HepG2 (cell line): ENCODE results near the gene UMPS. TPM values are rescaled to one million over a fixed set of nuclear protein-coding genes. Genes with fewer than 3 reads are reported as not detected.

Source experiments
- ASH2L ChIP-seq: fragments of 300-600, 200-600 bp; sonication (generic); IDR thresholded peaks from 2 replicates; pipeline ENCODE4 v1.7.0; 2017; ENCODE audit warnings: low read depth, mild to moderate bottlenecking, moderate library complexity, mixed read lengths, low read length; ENCODE audit not compliant: insufficient read length
- KLF9 ChIP-seq: IDR thresholded peaks from 2 replicates; pipeline ENCODE4 v1.6.1; 2016; ENCODE audit warnings: low read depth
- MAZ ChIP-seq, 2 experiments: sonication (generic) in 1 of 2; formaldehyde crosslinking in 1 of 2; IDR thresholded peaks; 2 replicates each; pipeline versions ENCODE4 v1.5.0 to v1.6.1; 2012 to 2020; ENCODE audit warnings: low read depth in 2 of 2, mild to moderate bottlenecking in 2 of 2, borderline replicate concordance in 1 of 2, improper control_type of control experiment in 1 of 2, low read length in 1 of 2, missing genetic modification reagents in 1 of 2, moderate library complexity in 1 of 2
- MEF2D ChIP-seq: sonication (generic); formaldehyde crosslinking; IDR thresholded peaks from 2 replicates; pipeline ENCODE4 v1.5.1; 2020; ENCODE audit warnings: mild to moderate bottlenecking, missing genetic modification reagents
- NPAS2 ChIP-seq: sonication (generic); formaldehyde crosslinking; IDR thresholded peaks from 2 replicates; pipeline ENCODE4 v1.8.0; 2022; ENCODE audit warnings: mild to moderate bottlenecking, missing genetic modification reagents, borderline replicate concordance
- NR2C2 ChIP-seq: sonication (generic); formaldehyde crosslinking; IDR thresholded peaks from 2 replicates; pipeline ENCODE4 v1.4.0; 2020; ENCODE audit warnings: missing genetic modification reagents, mild to moderate bottlenecking, moderate library complexity, borderline replicate concordance
- NR2F6 ChIP-seq, 2 experiments: IDR thresholded peaks; 2 replicates each; pipeline ENCODE4 v1.6.1; 2016; ENCODE audit warnings: antibody characterized with exemption in 1 of 2, mild to moderate bottlenecking in 1 of 2
- RBM39 ChIP-seq: fragments of 200-400 bp; formaldehyde crosslinking; IDR thresholded peaks from one replicate; pipeline ENCODE4 v1.6.1; 2018; ENCODE audit warnings: antibody characterized with exemption, mild to moderate bottlenecking, low read depth, low read length; ENCODE audit not compliant: poor library complexity, severe bottlenecking
- SALL2 ChIP-seq: sonication (generic); formaldehyde crosslinking; IDR thresholded peaks from 2 replicates; pipeline ENCODE4 v1.8.1; 2023; ENCODE audit warnings: mild to moderate bottlenecking, missing genetic modification reagents, inconsistent platforms
- TRIM24 ChIP-seq: sonication (generic); formaldehyde crosslinking; IDR thresholded peaks from 2 replicates; pipeline ENCODE4 v1.8.0; 2022; ENCODE audit warnings: mild to moderate bottlenecking, missing genetic modification reagents
- TSC22D2 ChIP-seq: sonication (generic); formaldehyde crosslinking; IDR thresholded peaks from 2 replicates; pipeline ENCODE4 v1.5.1; 2020; ENCODE audit warnings: missing genetic modification reagents, mild to moderate bottlenecking, borderline replicate concordance
- WIZ ChIP-seq: sonication (generic); formaldehyde crosslinking; IDR thresholded peaks from 2 replicates; pipeline ENCODE4 v1.5.1; 2020; ENCODE audit warnings: mild to moderate bottlenecking, missing genetic modification reagents
- ZNF136 ChIP-seq: sonication (generic); formaldehyde crosslinking; IDR thresholded peaks from 2 replicates; pipeline ENCODE4 v1.8.1; 2022; ENCODE audit warnings: low read depth, mild to moderate bottlenecking, moderate library complexity, missing genetic modification reagents
- ZNF17 ChIP-seq: sonication (generic); formaldehyde crosslinking; IDR thresholded peaks from 2 replicates; pipeline ENCODE4 v1.5.0; 2020; ENCODE audit warnings: mild to moderate bottlenecking, missing genetic modification reagents
- ZNF547 ChIP-seq: sonication (generic); formaldehyde crosslinking; IDR thresholded peaks from 2 replicates; pipeline ENCODE4 v1.5.1; 2020; ENCODE audit warnings: mild to moderate bottlenecking, missing genetic modification reagents
- ZNF879 ChIP-seq: sonication (generic); formaldehyde crosslinking; IDR thresholded peaks from 2 replicates; pipeline ENCODE4 v1.8.1; 2023; ENCODE audit warnings: missing genetic modification reagents
- polyA plus RNA-seq, 8 experiments: library from polyadenylated mRNA; depleted of rRNA in 3 of 8; stranded (reverse) in 7 of 8; unstranded in 1 of 8; fragments of >200 nt; fragmentation: Illumina TruSeq in 4 of 8; extraction: Trizol in 4 of 8; gene quantifications; 2 replicates each; pipeline versions ENCODE4 v1.2.1 to v1.2.3, GENCODE V29; 2011 to 2016; ENCODE audit warnings: low read depth in 4 of 8, missing spikeins in 1 of 8, mixed read lengths in 1 of 8; ENCODE audit not compliant: insufficient read depth in 1 of 8
- total RNA-seq, 5 experiments: library from RNA; depleted of rRNA; stranded (reverse); fragments of >200 nt; fragmentation: Illumina TruSeq; extraction: Trizol; gene quantifications; 2 replicates each; pipeline ENCODE4 v1.2.3, GENCODE V29; 2016; ENCODE audit warnings: low read depth in 1 of 5
- TF ChIP-seq, protein P1 (sequence below): IDR thresholded peaks from 2 replicates; pipeline ENCODE4 v1.6.1; 2018; ENCODE audit warnings: missing genetic modification reagents, mild to moderate bottlenecking, missing compliant biosample characterization
- TF ChIP-seq, protein P2 (sequence below): sonication (generic); formaldehyde crosslinking; IDR thresholded peaks from 2 replicates; pipeline ENCODE4 v1.4.0; 2020; ENCODE audit warnings: missing genetic modification reagents
- TF ChIP-seq, protein P3 (sequence below): sonication (generic); formaldehyde crosslinking; IDR thresholded peaks from 2 replicates; pipeline ENCODE4 v1.9.0; 2021; ENCODE audit warnings: missing genetic modification reagents, borderline replicate concordance

Gene UMPS
- total and polyA plus RNA-seq, 2 of the 13 experiments (the other 11 are each of a cell fraction or from before 2014, with no cell fraction given) = 52.7 to 74.2 TPM

DNA sequence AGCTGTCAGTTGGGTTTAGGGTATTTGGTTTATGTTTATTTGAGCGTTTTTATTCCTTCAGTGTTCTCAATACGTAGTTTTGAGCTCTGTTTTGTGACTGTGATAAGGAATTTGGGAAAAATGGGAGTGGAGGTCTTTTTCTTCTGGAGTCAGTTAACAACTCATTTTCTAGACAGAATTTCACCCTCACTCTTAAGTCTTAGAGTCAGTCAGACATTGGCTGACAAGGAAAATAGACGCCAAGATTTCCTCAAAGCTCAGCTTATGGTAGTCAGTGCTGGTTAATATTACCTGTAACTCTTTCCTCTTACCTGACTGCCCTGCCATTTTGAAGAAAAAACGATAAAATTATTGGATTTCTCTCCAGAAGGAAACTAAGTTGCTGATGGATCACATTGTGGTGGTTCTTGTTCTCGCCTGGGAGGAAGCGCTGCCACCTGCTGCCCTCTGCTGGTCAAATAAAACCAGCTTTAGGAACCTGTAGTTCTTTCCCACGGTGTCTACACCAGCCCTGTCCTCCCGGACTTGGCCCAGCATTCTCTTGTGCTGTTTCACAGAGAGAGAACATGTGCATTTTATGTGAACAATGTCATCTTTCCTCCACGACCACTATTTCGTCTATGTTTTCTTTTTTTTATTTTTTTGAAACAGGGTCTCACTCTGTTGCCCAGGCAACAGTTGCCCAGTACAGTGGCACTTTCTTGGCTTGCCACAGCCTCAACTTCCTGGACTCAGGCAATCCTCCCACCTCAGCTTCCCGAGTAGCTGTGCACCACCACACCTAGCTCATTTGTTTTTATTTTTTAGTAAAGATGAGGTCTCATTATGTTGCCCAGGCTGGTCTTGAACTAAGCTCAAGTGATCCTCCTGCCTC is 41.4 kb upstream of the UMPS start (continued):
- TF ChIP-seq, protein P1, sequence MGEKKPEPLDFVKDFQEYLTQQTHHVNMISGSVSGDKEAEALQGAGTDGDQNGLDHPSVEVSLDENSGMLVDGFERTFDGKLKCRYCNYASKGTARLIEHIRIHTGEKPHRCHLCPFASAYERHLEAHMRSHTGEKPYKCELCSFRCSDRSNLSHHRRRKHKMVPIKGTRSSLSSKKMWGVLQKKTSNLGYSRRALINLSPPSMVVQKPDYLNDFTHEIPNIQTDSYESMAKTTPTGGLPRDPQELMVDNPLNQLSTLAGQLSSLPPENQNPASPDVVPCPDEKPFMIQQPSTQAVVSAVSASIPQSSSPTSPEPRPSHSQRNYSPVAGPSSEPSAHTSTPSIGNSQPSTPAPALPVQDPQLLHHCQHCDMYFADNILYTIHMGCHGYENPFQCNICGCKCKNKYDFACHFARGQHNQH (CRISPR knock-in tag) = peak; percentile 55; the same call in 1 of the 2 replicates
- TF ChIP-seq NPAS2 (CRISPR knock-in tag) (no peak), RBM39 (no peak), ZNF136 (CRISPR knock-in tag) (no peak), KLF9 (no peak), TSC22D2 (CRISPR knock-in tag) (no peak), WIZ (CRISPR knock-in tag) (no peak), ZNF547 (CRISPR knock-in tag) (peak; percentile 42; the same call in 1 of the 2 replicates), SALL2 (CRISPR knock-in tag) (0 out of 2 replicates have a peak, but pooled peaks have one; percentile 27), ZNF17 (CRISPR knock-in tag) (peak; percentile 79; the same call in 1 of the 2 replicates), NR2C2 (CRISPR knock-in tag) (no peak), ASH2L (no peak), MAZ (IDR thresholded peaks at IDR 0.05; ENCODE audit: borderline replicate concordance, low read depth, low read length) (no peak), MAZ (CRISPR knock-in tag; IDR thresholded peaks at IDR 0.05; ENCODE audit: low read depth) (0 out of 2 replicates have a peak, but pooled peaks have one; percentile 20), MEF2D (CRISPR knock-in tag) (0 out of 2 replicates have a peak, but pooled peaks have one; percentile 43), NR2F6 (IDR thresholded peaks at IDR 0.05) (no peak), NR2F6 (CRISPR knock-in tag; IDR thresholded peaks at IDR 0.05) (peak; percentile 37; the same call in 1 of the 2 replicates), ZNF879 (no peak), TRIM24 (CRISPR knock-in tag) (no peak)
- TF ChIP-seq, protein P2, sequence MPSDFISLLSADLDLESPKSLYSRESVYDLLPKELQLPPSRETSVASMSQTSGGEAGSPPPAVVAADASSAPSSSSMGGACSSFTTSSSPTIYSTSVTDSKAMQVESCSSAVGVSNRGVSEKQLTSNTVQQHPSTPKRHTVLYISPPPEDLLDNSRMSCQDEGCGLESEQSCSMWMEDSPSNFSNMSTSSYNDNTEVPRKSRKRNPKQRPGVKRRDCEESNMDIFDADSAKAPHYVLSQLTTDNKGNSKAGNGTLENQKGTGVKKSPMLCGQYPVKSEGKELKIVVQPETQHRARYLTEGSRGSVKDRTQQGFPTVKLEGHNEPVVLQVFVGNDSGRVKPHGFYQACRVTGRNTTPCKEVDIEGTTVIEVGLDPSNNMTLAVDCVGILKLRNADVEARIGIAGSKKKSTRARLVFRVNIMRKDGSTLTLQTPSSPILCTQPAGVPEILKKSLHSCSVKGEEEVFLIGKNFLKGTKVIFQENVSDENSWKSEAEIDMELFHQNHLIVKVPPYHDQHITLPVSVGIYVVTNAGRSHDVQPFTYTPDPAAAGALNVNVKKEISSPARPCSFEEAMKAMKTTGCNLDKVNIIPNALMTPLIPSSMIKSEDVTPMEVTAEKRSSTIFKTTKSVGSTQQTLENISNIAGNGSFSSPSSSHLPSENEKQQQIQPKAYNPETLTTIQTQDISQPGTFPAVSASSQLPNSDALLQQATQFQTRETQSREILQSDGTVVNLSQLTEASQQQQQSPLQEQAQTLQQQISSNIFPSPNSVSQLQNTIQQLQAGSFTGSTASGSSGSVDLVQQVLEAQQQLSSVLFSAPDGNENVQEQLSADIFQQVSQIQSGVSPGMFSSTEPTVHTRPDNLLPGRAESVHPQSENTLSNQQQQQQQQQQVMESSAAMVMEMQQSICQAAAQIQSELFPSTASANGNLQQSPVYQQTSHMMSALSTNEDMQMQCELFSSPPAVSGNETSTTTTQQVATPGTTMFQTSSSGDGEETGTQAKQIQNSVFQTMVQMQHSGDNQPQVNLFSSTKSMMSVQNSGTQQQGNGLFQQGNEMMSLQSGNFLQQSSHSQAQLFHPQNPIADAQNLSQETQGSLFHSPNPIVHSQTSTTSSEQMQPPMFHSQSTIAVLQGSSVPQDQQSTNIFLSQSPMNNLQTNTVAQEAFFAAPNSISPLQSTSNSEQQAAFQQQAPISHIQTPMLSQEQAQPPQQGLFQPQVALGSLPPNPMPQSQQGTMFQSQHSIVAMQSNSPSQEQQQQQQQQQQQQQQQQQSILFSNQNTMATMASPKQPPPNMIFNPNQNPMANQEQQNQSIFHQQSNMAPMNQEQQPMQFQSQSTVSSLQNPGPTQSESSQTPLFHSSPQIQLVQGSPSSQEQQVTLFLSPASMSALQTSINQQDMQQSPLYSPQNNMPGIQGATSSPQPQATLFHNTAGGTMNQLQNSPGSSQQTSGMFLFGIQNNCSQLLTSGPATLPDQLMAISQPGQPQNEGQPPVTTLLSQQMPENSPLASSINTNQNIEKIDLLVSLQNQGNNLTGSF (CRISPR knock-in tag) = no peak
- TF ChIP-seq, protein P3, sequence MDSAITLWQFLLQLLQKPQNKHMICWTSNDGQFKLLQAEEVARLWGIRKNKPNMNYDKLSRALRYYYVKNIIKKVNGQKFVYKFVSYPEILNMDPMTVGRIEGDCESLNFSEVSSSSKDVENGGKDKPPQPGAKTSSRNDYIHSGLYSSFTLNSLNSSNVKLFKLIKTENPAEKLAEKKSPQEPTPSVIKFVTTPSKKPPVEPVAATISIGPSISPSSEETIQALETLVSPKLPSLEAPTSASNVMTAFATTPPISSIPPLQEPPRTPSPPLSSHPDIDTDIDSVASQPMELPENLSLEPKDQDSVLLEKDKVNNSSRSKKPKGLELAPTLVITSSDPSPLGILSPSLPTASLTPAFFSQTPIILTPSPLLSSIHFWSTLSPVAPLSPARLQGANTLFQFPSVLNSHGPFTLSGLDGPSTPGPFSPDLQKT = no peak
